Pancreas (tissue), 10 donors: ENCODE results near the gene RTKN2. TPM values are rescaled to one million over a fixed set of nuclear protein-coding genes. Genes with fewer than 3 reads are reported as not detected.

Experiments
- ATAC-seq, 4 donors: fragments of 200-7000 bp; cut with Tn5 transposase; one replicate each; pipeline versions ENCODE4 v1.8.0 to v1.9.1; 2020; ENCODE audit warnings: mild to moderate bottlenecking in 4 of 4, moderate library complexity in 4 of 4
- DNase-seq, 6 donors: peaks; one replicate each; pipeline ENCODE4 v3.0.0-alpha.2; 2020
- FAIRE-seq: peaks from 2 replicates; lab custom pipeline; 2012; peaks lifted over from hg19 to GRCh38; lab: Jason Lieb, UNC
- H3K27ac ChIP-seq, 4 donors: fragments of 200-600 bp; sonication (generic); 1 replicate in 3 of 4; 2 replicates in 1 of 4; pipeline versions ENCODE4 v1.5.0 to v1.8.0; 2020
- H3K27me3 ChIP-seq, 4 donors: fragments of 200-600 bp; one replicate each; pipeline ENCODE4 v1.8.0; 2021
- H3K36me3 ChIP-seq, 3 donors: fragments of 200-600 bp; sonication (generic) in 1 of 3; one replicate each; pipeline versions ENCODE4 v1.5.0 to v1.8.0; 2020 to 2021
- H3K4me1 ChIP-seq, 3 donors: fragments of 200-600 bp; one replicate each; pipeline ENCODE4 v1.8.0; 2021
- H3K4me3 ChIP-seq, 4 donors: fragments of 200-600 bp; sonication (generic) in 2 of 4; one replicate each; pipeline versions ENCODE4 v1.5.0 to v1.8.0; 2020 to 2021
- H3K9me3 ChIP-seq, 4 donors: fragments of 200-600 bp; one replicate each; pipeline ENCODE4 v1.8.0; 2021
- CTCF ChIP-seq, 4 donors: fragments of 200-600 bp; sonication (generic) in 3 of 4; IDR thresholded peaks; one replicate each; pipeline versions ENCODE4 v1.5.0 to v1.8.0; 2021; ENCODE audit warnings: antibody characterized with exemption in 4 of 4
- WGBS, 2 donors: extraction: QIAGEN DNeasy Blood & Tissue Kit; methylation state at CpG; one replicate each; pipeline ENCODE4 v1.1.7; 2013; 5-methylcytosine and 5-hydroxymethylcytosine counted together
- intact Hi-C, 3 donors: fragments of 100-400 bp; cut with DNase I; formaldehyde crosslinking; loops; one replicate each; pipeline versions ENCODE4 v1.11.1 to v1.14.2; 2022
- polyA plus RNA-seq, 2 donors: library from polyadenylated mRNA; stranded (reverse); fragments of 200-250 nt; gene quantifications; one replicate each; pipeline ENCODE4 v1.2.3, GENCODE V29; 2013
- total RNA-seq, 6 donors: library from RNA; stranded (reverse); fragmentation: NEBNext Ultra II Directional in 4 of 6; extraction: Animal tissue kit (Norgen Biotek cat#: 25700) in 4 of 6; gene quantifications; one replicate each; pipeline versions ENCODE4 v1.2.1 to v1.2.4, GENCODE V29; 2021 to 2023
- donor health status: healthy with polysubstance abuse.
- donor health status: DM: no; HTN: no; CAD: no; lungs with moderate emphysema.
- donor health status: DM: no; HTN: no; CAD: no.
- donor health status: control.
- donor health status: control.
- donor health status: Bipolar disorder and iron deficiency.
- donor health status: DM: yes; HTN: yes; CAD: no.
- donor health status: DM: no; HTN: no; CAD: no.
- donor health status: DM: no; HTN: no; CAD: no.
- donor health status: DM: yes; HTN: yes; CAD: no.

The RTKN2 gene
- total and polyA plus RNA-seq, 8 donors, result 0.04 to 0.31 (median 0.16) TPM; not detected in 1

GRCh38 chr10:62307635-62308034 lies 39.0 kb upstream of the RTKN2 start:
- whole genome bisulfite sequencing, 2 donors, result 32 to 38% methylated on average over 4 of the region's 4 CpGs
- H3K27ac ChIP-seq, result no peak overlapping the region
- intact Hi-C loops, result no loop called here

GRCh38 chr10:62306663-62307062 lies 38.0 kb upstream of the RTKN2 start:
- Histone ChIP-seq H3K4me3 (no peak overlapping the region), H3K27me3 (no peaks in the 10 kb centered on the region), H3K27ac (no peak overlapping the region), H3K9me3 (no peaks in the 10 kb centered on the region), H3K4me1 (no peaks in the 10 kb centered on the region), H3K36me3 (no peaks in the 10 kb centered on the region)
- 49 to 79% methylated on average over 9 of the region's 9 CpGs for WGBS, 2 donors
- no peak for TF ChIP-seq CTCF (IDR thresholded peaks at IDR 0.05)
- DNase-seq (no peak), FAIRE-seq (no peak), ATAC-seq (peak in 2 of 4 donors; percentile 39 to 60)
- intact Hi-C loops, result no loop called here

More at GRCh38 chr10:62307635-62308034, 39.0 kb upstream of the RTKN2 start:
- Histone ChIP-seq H3K4me1 (no peaks in the 10 kb centered on the region), H3K27me3 (no peaks in the 10 kb centered on the region), H3K36me3 (no peaks in the 10 kb centered on the region), H3K9me3 (no peaks in the 10 kb centered on the region), H3K4me3 (no peak overlapping the region)
- DNase-seq (no peak), ATAC-seq (no peak), FAIRE-seq (no peak)
- no peak for TF ChIP-seq CTCF (IDR thresholded peaks at IDR 0.05)

GRCh38 chr10:62305813-62306212 lies 37.2 kb upstream of the RTKN2 start:
- Histone ChIP-seq H3K27me3 (no peaks in the 10 kb centered on the region), H3K36me3 (no peaks in the 10 kb centered on the region), H3K4me3 (no peak overlapping the region), H3K4me1 (no peaks in the 10 kb centered on the region), H3K9me3 (no peaks in the 10 kb centered on the region), H3K27ac (no peak overlapping the region)
- 53 to 77% methylated on average over 1 of the region's 1 CpG for WGBS, 2 donors
- TF ChIP-seq CTCF (IDR thresholded peaks at IDR 0.05), result no peak
- intact Hi-C loops, result no loop called here
- ATAC-seq, result no peak
- DNase-seq, result no peak
- FAIRE-seq, result no peak

GRCh38 chr10:62303922-62304321 lies 35.3 kb upstream of the RTKN2 start:
- 74 to 88% methylated on average over 7 of the region's 7 CpGs for WGBS, 2 donors
- DNase-seq (no peak), ATAC-seq (no peak), FAIRE-seq (no peak)
- no peaks in the 10 kb centered on the region for H3K36me3 ChIP-seq
- TF ChIP-seq CTCF (IDR thresholded peaks at IDR 0.05), result no peak
- no peaks in the 10 kb centered on the region for H3K9me3 ChIP-seq
- no peak overlapping the region for H3K27ac ChIP-seq
- H3K4me1 ChIP-seq, result no peaks in the 10 kb centered on the region
- H3K4me3 ChIP-seq, result no peak overlapping the region
- no peaks in the 10 kb centered on the region for H3K27me3 ChIP-seq
- intact Hi-C loops, result no loop called here

GRCh38 chr10:62302760-62303159 lies 34.1 kb upstream of the RTKN2 start:
- no peak overlapping the region for H3K4me3 ChIP-seq
- H3K4me1 ChIP-seq, result no peaks in the 10 kb centered on the region
- FAIRE-seq (no peak), ATAC-seq (no peak), DNase-seq (no peak)
- intact Hi-C loops, result no loop called here
- no peaks in the 10 kb centered on the region for H3K9me3 ChIP-seq
- no peaks in the 10 kb centered on the region for H3K36me3 ChIP-seq
- no peaks in the 10 kb centered on the region for H3K27me3 ChIP-seq
- WGBS, 2 donors, result 67 to 68% methylated on average over 4 of the region's 4 CpGs
- no peak for TF ChIP-seq CTCF (IDR thresholded peaks at IDR 0.05)
- H3K27ac ChIP-seq, result no peak overlapping the region
